Ovary (tissue), 3 donors: ENCODE results near the gene MUC2.
"Not testable (repeated sequence)": the region's sequence is repeated elsewhere in the genome, so short reads cannot be mapped to it uniquely, and the experiment has no call there.

Experiments used
- POLR2A ChIP-seq: fragments of 450-650 bp; IDR thresholded peaks from one replicate; pipeline ENCODE4 v1.6.1; 2017; ENCODE audit warnings: antibody characterized with exemption, mild to moderate bottlenecking, moderate library complexity
- TF ChIP-seq, protein P1 (sequence below), 3 donors: fragments of 450-650 bp in 2 of 3; fragments of 200-600 bp in 1 of 3; IDR thresholded peaks; one replicate each; pipeline versions ENCODE4 v1.5.1 to v1.8.0; 2016 to 2022; ENCODE audit warnings: antibody characterized with exemption in 3 of 3, mild to moderate bottlenecking in 1 of 3
- donor health status: DM: no; HTN: no; CAD: no.

DNA sequence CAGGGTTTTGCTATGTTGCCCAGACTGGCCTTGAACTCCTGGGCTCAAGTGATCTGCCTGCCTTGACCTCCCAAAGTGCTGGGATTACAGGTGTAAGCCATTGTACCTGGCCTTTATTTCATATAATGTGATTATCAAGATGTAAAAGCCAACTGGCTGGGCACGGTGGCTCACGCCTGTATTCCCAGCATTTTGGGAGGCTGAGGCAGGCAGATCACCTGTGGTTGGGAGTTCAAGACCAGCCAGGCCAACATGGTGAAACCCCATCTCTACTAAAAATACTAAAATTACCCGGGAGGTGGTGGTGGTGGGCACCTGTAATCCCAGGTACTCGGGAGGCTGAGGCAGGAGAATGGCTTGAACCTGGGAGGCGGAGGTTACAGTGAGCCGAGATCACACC, 40.6 kb downstream of the MUC2 start:
- TF ChIP-seq POLR2A = not testable (repeated sequence)
- TF ChIP-seq, protein P1, sequence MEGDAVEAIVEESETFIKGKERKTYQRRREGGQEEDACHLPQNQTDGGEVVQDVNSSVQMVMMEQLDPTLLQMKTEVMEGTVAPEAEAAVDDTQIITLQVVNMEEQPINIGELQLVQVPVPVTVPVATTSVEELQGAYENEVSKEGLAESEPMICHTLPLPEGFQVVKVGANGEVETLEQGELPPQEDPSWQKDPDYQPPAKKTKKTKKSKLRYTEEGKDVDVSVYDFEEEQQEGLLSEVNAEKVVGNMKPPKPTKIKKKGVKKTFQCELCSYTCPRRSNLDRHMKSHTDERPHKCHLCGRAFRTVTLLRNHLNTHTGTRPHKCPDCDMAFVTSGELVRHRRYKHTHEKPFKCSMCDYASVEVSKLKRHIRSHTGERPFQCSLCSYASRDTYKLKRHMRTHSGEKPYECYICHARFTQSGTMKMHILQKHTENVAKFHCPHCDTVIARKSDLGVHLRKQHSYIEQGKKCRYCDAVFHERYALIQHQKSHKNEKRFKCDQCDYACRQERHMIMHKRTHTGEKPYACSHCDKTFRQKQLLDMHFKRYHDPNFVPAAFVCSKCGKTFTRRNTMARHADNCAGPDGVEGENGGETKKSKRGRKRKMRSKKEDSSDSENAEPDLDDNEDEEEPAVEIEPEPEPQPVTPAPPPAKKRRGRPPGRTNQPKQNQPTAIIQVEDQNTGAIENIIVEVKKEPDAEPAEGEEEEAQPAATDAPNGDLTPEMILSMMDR (IDR thresholded peaks at IDR 0.05) = not testable (repeated sequence)
